ENCODE results near the gene ALB. TPM values are rescaled to one million over a fixed set of nuclear protein-coding genes. Genes with fewer than 3 reads are reported as not detected.
A peak's percentile ranks its signal among the peaks of the same experiment; 100 is the strongest.

Gene ALB
- total RNA-seq, 1 donor from 2014 or later: 113 TPM

GRCh38 chr4:73432169-73433000 lies 28.3 kb downstream of the ALB start:
- H3K4me3 Mint-ChIP-seq: no peak overlapping the region

GRCh38 chr4:73433140-73433539 lies 29.1 kb downstream of the ALB start:
- Mint-ChIP-seq H3K27me3 (peaks cover 3% of the 10 kb centered on the region), H3K9me3 (no peaks in the 10 kb centered on the region), H3K36me3 (no peaks in the 10 kb centered on the region), H3K27ac (no peak overlapping the region), H3K4me3 (no peak overlapping the region), H3K4me1 (ENCODE audit: unreplicated experiment) (no peaks in the 10 kb centered on the region)
- no peak for TF ChIP-seq CTCF (conservative IDR thresholded peaks at IDR 0.05)
- DNase-seq (ENCODE audit: extremely low spot score, unreplicated experiment): no peak

More at GRCh38 chr4:73432169-73433000, 28.3 kb downstream of the ALB start:
- no peaks in the 10 kb centered on the region for H3K9me3 Mint-ChIP-seq
- DNase-seq (ENCODE audit: extremely low spot score, unreplicated experiment): no peak
- peaks cover 3% of the 10 kb centered on the region for H3K27me3 Mint-ChIP-seq
- H3K27ac Mint-ChIP-seq: no peak overlapping the region
- TF ChIP-seq CTCF (conservative IDR thresholded peaks at IDR 0.05): no peak
- H3K36me3 Mint-ChIP-seq: no peaks in the 10 kb centered on the region
- no peaks in the 10 kb centered on the region for H3K4me1 Mint-ChIP-seq (ENCODE audit: unreplicated experiment)

GRCh38 chr4:73434311-73434710 lies 30.2 kb downstream of the ALB start:
- H3K4me1 Mint-ChIP-seq (ENCODE audit: unreplicated experiment): no peaks in the 10 kb centered on the region
- peak; percentile 69 for TF ChIP-seq CTCF (conservative IDR thresholded peaks at IDR 0.05)
- H3K27ac Mint-ChIP-seq: no peak overlapping the region
- no peak overlapping the region for H3K4me3 Mint-ChIP-seq
- DNase-seq (ENCODE audit: extremely low spot score, unreplicated experiment): no peak
- peaks cover 3% of the 10 kb centered on the region for H3K27me3 Mint-ChIP-seq
- no peaks in the 10 kb centered on the region for H3K9me3 Mint-ChIP-seq
- H3K36me3 Mint-ChIP-seq: no peaks in the 10 kb centered on the region

- no peak within 1 kb of the TSS for H3K27ac Mint-ChIP-seq
- DNase-seq (ENCODE audit: extremely low spot score, unreplicated experiment): no peak
- no peak for TF ChIP-seq CTCF (conservative IDR thresholded peaks at IDR 0.05)
- H3K9me3 Mint-ChIP-seq: no peaks in the 10 kb centered on the region
- H3K4me3 Mint-ChIP-seq: no peak within 1 kb of the TSS
- no peaks in the 10 kb centered on the region for H3K4me1 Mint-ChIP-seq (ENCODE audit: unreplicated experiment)
- no peaks in the 10 kb centered on the region for H3K36me3 Mint-ChIP-seq
- no peaks in the 10 kb centered on the region for H3K27me3 Mint-ChIP-seq
Observed at GRCh38 chr4:73435984-73436383, 31.9 kb downstream of the ALB start, which contains the start of gene AFP. Gene AFP (plus strand): TSS chr4:73436221. CDS start chr4:73436263, 42 bp downstream.

GRCh38 chr4:73436674-73437557 lies 32.8 kb downstream of the ALB start:
- no peak for TF ChIP-seq CTCF (conservative IDR thresholded peaks at IDR 0.05)
- Mint-ChIP-seq H3K27me3 (no peaks in the 10 kb centered on the region), H3K27ac (no peak overlapping the region), H3K36me3 (no peaks in the 10 kb centered on the region), H3K4me1 (ENCODE audit: unreplicated experiment) (no peaks in the 10 kb centered on the region), H3K9me3 (no peaks in the 10 kb centered on the region), H3K4me3 (no peak overlapping the region)
- DNase-seq (ENCODE audit: extremely low spot score, unreplicated experiment): no peak

Data from type B pancreatic cell (in vitro differentiated cells).